Measurements from ENCODE around the gene TRIO. TPM values are rescaled to one million over a fixed set of nuclear protein-coding genes. Genes with fewer than 3 reads are reported as not detected.

TRIO gene
- total and polyA plus RNA-seq, 2 donors (not counting 1 experiment from before 2014, with no cell fraction given): 134 to 281 TPM

DNA sequence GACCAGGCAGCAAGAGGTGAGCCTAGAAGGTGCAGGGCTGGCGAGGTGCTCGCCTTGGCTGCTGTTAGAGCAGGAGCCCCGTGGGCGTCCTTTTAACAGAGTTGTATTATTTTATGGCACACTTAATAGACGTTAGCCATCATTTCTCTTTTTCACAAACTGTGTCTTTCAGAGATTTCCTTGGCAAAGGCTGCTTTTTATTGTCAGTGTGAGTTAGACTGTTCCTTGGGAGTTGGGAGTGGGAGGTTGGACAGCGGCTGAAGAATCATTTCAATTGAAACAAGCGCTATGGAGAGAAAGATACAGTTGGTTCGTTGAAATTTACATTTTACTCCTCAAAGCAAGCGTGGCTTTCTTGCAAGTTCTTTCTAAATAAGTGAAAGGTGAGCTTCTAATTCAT lies 133.2 kb downstream of the TRIO start:
- Histone ChIP-seq H3K27ac (ENCODE audit: insufficient read depth, low read length) (no peak overlapping the region), H3K4me2 (ENCODE audit: extremely low read depth, insufficient read depth, low read length) (no peak overlapping the region), H3K36me3 (ENCODE audit: control insufficient read depth, insufficient read depth, low read length) (peaks cover 4% of the 10 kb centered on the region), H3K4me3 (replicated peaks in 1 of 4; ENCODE audit: control extremely low read depth in 1 of 4, insufficient read depth in 1 of 4, low read depth in 3 of 4, low read length in 4 of 4) (no peak overlapping the region), H3K27me3 (ENCODE audit: control insufficient read depth, insufficient read depth, low read length) (no peaks in the 10 kb centered on the region), H4K20me1 (ENCODE audit: control insufficient read depth, extremely low read depth, insufficient read depth, low read length) (no peaks in the 10 kb centered on the region), H3K79me2 (ENCODE audit: control insufficient read depth, insufficient read depth, low read length) (peaks cover 94% of the 10 kb centered on the region), H2AFZ (ENCODE audit: low read length) (no peak overlapping the region), H3K9me3 (ENCODE audit: control insufficient read depth, insufficient read depth, low read depth, low read length) (no peaks in the 10 kb centered on the region), H3K9ac (ENCODE audit: insufficient read depth, low read length) (no peak overlapping the region), H3K4me1 (ENCODE audit: control insufficient read depth, extremely low read depth, insufficient read depth, low read length) (no peaks in the 10 kb centered on the region)
- DNase-seq (ENCODE audit: low read depth in 2 of 2): no peak
- no peak for TF ChIP-seq EZH2 (IDR thresholded peaks at IDR 0.05; ENCODE audit: low read length, missing control alignments)
- TF ChIP-seq, protein P1, sequence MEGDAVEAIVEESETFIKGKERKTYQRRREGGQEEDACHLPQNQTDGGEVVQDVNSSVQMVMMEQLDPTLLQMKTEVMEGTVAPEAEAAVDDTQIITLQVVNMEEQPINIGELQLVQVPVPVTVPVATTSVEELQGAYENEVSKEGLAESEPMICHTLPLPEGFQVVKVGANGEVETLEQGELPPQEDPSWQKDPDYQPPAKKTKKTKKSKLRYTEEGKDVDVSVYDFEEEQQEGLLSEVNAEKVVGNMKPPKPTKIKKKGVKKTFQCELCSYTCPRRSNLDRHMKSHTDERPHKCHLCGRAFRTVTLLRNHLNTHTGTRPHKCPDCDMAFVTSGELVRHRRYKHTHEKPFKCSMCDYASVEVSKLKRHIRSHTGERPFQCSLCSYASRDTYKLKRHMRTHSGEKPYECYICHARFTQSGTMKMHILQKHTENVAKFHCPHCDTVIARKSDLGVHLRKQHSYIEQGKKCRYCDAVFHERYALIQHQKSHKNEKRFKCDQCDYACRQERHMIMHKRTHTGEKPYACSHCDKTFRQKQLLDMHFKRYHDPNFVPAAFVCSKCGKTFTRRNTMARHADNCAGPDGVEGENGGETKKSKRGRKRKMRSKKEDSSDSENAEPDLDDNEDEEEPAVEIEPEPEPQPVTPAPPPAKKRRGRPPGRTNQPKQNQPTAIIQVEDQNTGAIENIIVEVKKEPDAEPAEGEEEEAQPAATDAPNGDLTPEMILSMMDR (conservative IDR thresholded peaks at IDR 0.05 in 1 of 2, IDR thresholded peaks at IDR 0.05 in 1 of 2; ENCODE audit: low read depth in 1 of 2, low read length in 2 of 2): no peak

- Histone ChIP-seq H2AFZ (ENCODE audit: low read length) (no peak overlapping the region), H3K4me3 (replicated peaks in 1 of 4; ENCODE audit: control extremely low read depth in 1 of 4, insufficient read depth in 1 of 4, low read depth in 3 of 4, low read length in 4 of 4) (no peak overlapping the region), H3K27me3 (ENCODE audit: control insufficient read depth, insufficient read depth, low read length) (no peaks in the 10 kb centered on the region), H4K20me1 (ENCODE audit: control insufficient read depth, extremely low read depth, insufficient read depth, low read length) (no peaks in the 10 kb centered on the region), H3K4me1 (ENCODE audit: control insufficient read depth, extremely low read depth, insufficient read depth, low read length) (no peaks in the 10 kb centered on the region), H3K79me2 (ENCODE audit: control insufficient read depth, insufficient read depth, low read length) (peaks cover 92% of the 10 kb centered on the region), H3K9me3 (ENCODE audit: control insufficient read depth, insufficient read depth, low read depth, low read length) (no peaks in the 10 kb centered on the region), H3K27ac (ENCODE audit: insufficient read depth, low read length) (no peak overlapping the region), H3K4me2 (ENCODE audit: extremely low read depth, insufficient read depth, low read length) (no peak overlapping the region), H3K36me3 (ENCODE audit: control insufficient read depth, insufficient read depth, low read length) (peaks cover 4% of the 10 kb centered on the region), H3K9ac (ENCODE audit: insufficient read depth, low read length) (no peak overlapping the region)
- TF ChIP-seq, protein P1 (conservative IDR thresholded peaks at IDR 0.05 in 1 of 2, IDR thresholded peaks at IDR 0.05 in 1 of 2; ENCODE audit: low read depth in 1 of 2, low read length in 2 of 2): no peak
- TF ChIP-seq EZH2 (IDR thresholded peaks at IDR 0.05; ENCODE audit: low read length, missing control alignments): no peak
- no peak for DNase-seq (ENCODE audit: low read depth in 2 of 2)
Measured at GRCh38 chr5:14277385-14278320, 134.5 kb downstream of the TRIO start.

- Histone ChIP-seq H3K36me3 (ENCODE audit: control insufficient read depth, insufficient read depth, low read length) (peaks cover 4% of the 10 kb centered on the region), H3K4me3 (replicated peaks in 1 of 4; ENCODE audit: control extremely low read depth in 1 of 4, insufficient read depth in 1 of 4, low read depth in 3 of 4, low read length in 4 of 4) (no peak overlapping the region), H3K27me3 (ENCODE audit: control insufficient read depth, insufficient read depth, low read length) (no peaks in the 10 kb centered on the region), H3K27ac (ENCODE audit: insufficient read depth, low read length) (no peak overlapping the region), H3K9ac (ENCODE audit: insufficient read depth, low read length) (no peak overlapping the region), H2AFZ (ENCODE audit: low read length) (no peak overlapping the region), H3K4me1 (ENCODE audit: control insufficient read depth, extremely low read depth, insufficient read depth, low read length) (no peaks in the 10 kb centered on the region), H3K9me3 (ENCODE audit: control insufficient read depth, insufficient read depth, low read depth, low read length) (no peaks in the 10 kb centered on the region), H3K4me2 (ENCODE audit: extremely low read depth, insufficient read depth, low read length) (no peak overlapping the region), H4K20me1 (ENCODE audit: control insufficient read depth, extremely low read depth, insufficient read depth, low read length) (no peaks in the 10 kb centered on the region), H3K79me2 (ENCODE audit: control insufficient read depth, insufficient read depth, low read length) (peaks cover 94% of the 10 kb centered on the region)
- no peak for DNase-seq (ENCODE audit: low read depth in 2 of 2)
- TF ChIP-seq, protein P1 (conservative IDR thresholded peaks at IDR 0.05 in 1 of 2, IDR thresholded peaks at IDR 0.05 in 1 of 2; ENCODE audit: low read depth in 1 of 2, low read length in 2 of 2): no peak
- TF ChIP-seq EZH2 (IDR thresholded peaks at IDR 0.05; ENCODE audit: low read length, missing control alignments): no peak
Measured at GRCh38 chr5:14280294-14280854, 137.2 kb downstream of the TRIO start.
